HG02588 (cell line): Measurements from ENCODE around the gene DTX3L.

ENCODE experiments used
- ATAC-seq: cut with Tn5 transposase; IDR thresholded peaks from one replicate; pipeline ENCODE4 v1.9.1; 2021; ENCODE audit warnings: mild to moderate bottlenecking, moderate library complexity; ENCODE audit not compliant: unreplicated experiment

DTX3L gene

GRCh38 chr3:122602011-122602710 lies 38.0 kb downstream of the DTX3L start:
- no peak for ATAC-seq

GRCh38 chr3:122603056-122603455 lies 38.9 kb downstream of the DTX3L start:
- no peak for ATAC-seq

- ATAC-seq: no peak
Observed at GRCh38 chr3:122606330-122606729, 42.2 kb downstream of the DTX3L start.

- ATAC-seq: no peak
Observed at GRCh38 chr3:122608916-122609315, 44.8 kb downstream of the DTX3L start.

GRCh38 chr3:122609798-122610559 lies 45.8 kb downstream of the DTX3L start:
- peak; percentile 92 for ATAC-seq

GRCh38 chr3:122612696-122613095 lies 48.6 kb downstream of the DTX3L start:
- no peak for ATAC-seq

- ATAC-seq: no peak
Observed at GRCh38 chr3:122615303-122615702, 51.2 kb downstream of the DTX3L start.

- ATAC-seq: no peak
Observed at GRCh38 chr3:122618614-122619013, 54.5 kb downstream of the DTX3L start.

- no peak for ATAC-seq
Observed at GRCh38 chr3:122619040-122619439, 54.9 kb downstream of the DTX3L start.

- no peak for ATAC-seq
Observed at GRCh38 chr3:122620399-122620798, 56.3 kb downstream of the DTX3L start.

GRCh38 chr3:122621112-122621511 lies 57.0 kb downstream of the DTX3L start:
- ATAC-seq: no peak

- no peak for ATAC-seq
Observed at GRCh38 chr3:122623031-122623829, 59.1 kb downstream of the DTX3L start.
